ENCODE data around the gene RBM19.

The RBM19 gene

GRCh38 chr12:113766879-113767878, 198.9 kb downstream of the RBM19 start:
- no peak for DNase-seq

Data from CD4-positive, alpha-beta T cell treated with Interleukin-6 for 4 hours (primary cell).